Hepatocyte (in vitro differentiated cells): ENCODE measurements around the gene SHOX.

ENCODE experiments used
- CTCF ChIP-seq: fragments of 200-600 bp; sonication (generic); IDR thresholded peaks from 2 replicates; pipeline ENCODE4 v1.5.1; 2016; ENCODE audit warnings: antibody characterized with exemption, mild to moderate bottlenecking; ENCODE audit not compliant: poor library complexity
- EZH2 ChIP-seq: fragments of 200-600 bp; sonication (generic); IDR thresholded peaks from 2 replicates; pipeline ENCODE4 v1.6.1; 2016; ENCODE audit warnings: antibody characterized with exemption, mild to moderate bottlenecking, borderline replicate concordance

DNA sequence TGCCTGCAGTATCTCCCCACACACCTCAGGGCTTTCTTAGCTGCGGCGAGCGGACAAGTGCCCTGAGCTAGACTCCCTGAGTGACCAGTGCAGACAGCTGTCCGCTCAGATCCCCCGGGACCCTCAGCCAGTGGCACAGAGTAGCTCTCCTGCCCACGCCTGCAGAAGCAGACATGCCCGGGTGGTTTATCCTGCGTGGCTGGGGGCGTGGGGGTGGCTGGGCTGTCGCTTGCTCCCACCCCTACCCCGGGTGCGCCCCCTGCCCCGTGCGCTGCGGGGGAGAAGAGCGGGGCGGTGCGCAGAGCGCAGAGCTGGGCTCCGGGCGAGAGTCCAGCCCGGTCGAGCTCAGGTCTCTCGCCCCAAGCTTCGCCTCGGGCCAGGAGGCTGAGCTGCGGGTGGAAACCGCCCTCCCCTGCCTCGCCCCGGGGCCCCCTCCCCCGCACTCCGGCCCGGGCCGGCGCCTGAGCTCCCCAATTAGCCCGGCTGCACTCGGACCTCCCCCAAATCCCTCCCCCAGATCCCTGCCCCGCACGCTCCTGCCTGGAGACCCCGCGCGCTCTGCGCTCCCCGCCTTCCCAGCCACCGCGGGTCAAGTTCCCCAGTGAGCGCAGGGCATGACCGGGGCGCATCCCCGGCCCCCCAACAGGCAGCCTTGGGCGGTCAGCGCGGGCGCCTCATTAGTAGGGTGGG lies 11.7 kb upstream of the SHOX start:
- no peak for TF ChIP-seq EZH2
- TF ChIP-seq CTCF: no peak
